ENCODE data around the gene IFNA21.
"Not testable (repeated sequence)": the region's sequence is repeated elsewhere in the genome, so short reads cannot be mapped to it uniquely, and the experiment has no call there.

Gene IFNA21

GRCh38 chr9:21154018-21154608, 12.3 kb downstream of the IFNA21 start:
- H3K27ac ChIP-seq: no peak overlapping the region
- peak; percentile 69 for TF ChIP-seq CTCF (conservative IDR thresholded peaks at IDR 0.05)

GRCh38 chr9:21153336-21154017, 13.0 kb downstream of the IFNA21 start:
- TF ChIP-seq CTCF (conservative IDR thresholded peaks at IDR 0.05): no peak
- H3K27ac ChIP-seq: no peak overlapping the region

GRCh38 chr9:21144603-21145002, 21.9 kb downstream of the IFNA21 start:
- TF ChIP-seq CTCF (conservative IDR thresholded peaks at IDR 0.05): no peak
- no peak overlapping the region for H3K27ac ChIP-seq

GRCh38 chr9:21141427-21141882, 25.0 kb downstream of the IFNA21 start, which contains the start of gene IFNW1:
IFNW1 (minus strand) TSS chr9:21141832; CDS start chr9:21141570, 262 bp downstream.
- no peak within 1 kb of the TSS for H3K27ac ChIP-seq
- peak; percentile 38; the same call in 1 of the 2 replicates for TF ChIP-seq CTCF (conservative IDR thresholded peaks at IDR 0.05)

- TF ChIP-seq CTCF (conservative IDR thresholded peaks at IDR 0.05): no peak
- H3K27ac ChIP-seq: no peak overlapping the region
Measured at GRCh38 chr9:21137020-21137419, 29.4 kb downstream of the IFNA21 start.

GRCh38 chr9:21135736-21136135, 30.7 kb downstream of the IFNA21 start:
- no peak for TF ChIP-seq CTCF (conservative IDR thresholded peaks at IDR 0.05)
- H3K27ac ChIP-seq: no peak overlapping the region

GRCh38 chr9:21128186-21128585, 38.3 kb downstream of the IFNA21 start:
- H3K27ac ChIP-seq: not testable (repeated sequence)

Measured in VCaP (cell line).